Skeletal muscle tissue (tissue), 4 donors: ENCODE results near the gene POMZP3. TPM values are rescaled to one million over a fixed set of nuclear protein-coding genes. Genes with fewer than 3 reads are reported as not detected.
"Not testable (repeated sequence)": the region's sequence is repeated elsewhere in the genome, so short reads cannot be mapped to it uniquely, and the experiment has no call there.

Experiments used
- H3K27ac ChIP-seq: one replicate; pipeline ENCODE4 v1.7.0; 2013; ENCODE audit warnings: mild to moderate bottlenecking, low read depth, low read length, inconsistent platforms
- H3K27me3 ChIP-seq, 3 donors: one replicate each; pipeline ENCODE4 v1.7.0; 2013; ENCODE audit warnings: low read length in 3 of 3; ENCODE audit not compliant: control insufficient read depth in 3 of 3, insufficient read depth in 3 of 3
- H3K36me3 ChIP-seq, 3 donors: one replicate each; pipeline ENCODE4 v1.7.0; 2013; ENCODE audit warnings: low read length in 3 of 3; ENCODE audit not compliant: control insufficient read depth in 3 of 3, insufficient read depth in 3 of 3
- H3K4me1 ChIP-seq, 3 donors: one replicate each; pipeline ENCODE4 v1.7.0; 2013; ENCODE audit warnings: low read length in 3 of 3, mild to moderate bottlenecking in 3 of 3; ENCODE audit not compliant: control insufficient read depth in 3 of 3, insufficient read depth in 3 of 3
- H3K4me3 ChIP-seq, 3 donors: one replicate each; pipeline ENCODE4 v1.7.0; 2013; ENCODE audit warnings: low read length in 3 of 3
- H3K9ac ChIP-seq, 3 donors: one replicate each; pipeline ENCODE4 v1.7.0; 2013; ENCODE audit warnings: low read length in 3 of 3, mild to moderate bottlenecking in 3 of 3, moderate library complexity in 2 of 3, low read depth in 1 of 3
- H3K9me3 ChIP-seq, 3 donors: one replicate each; pipeline ENCODE4 v1.7.0; 2013; ENCODE audit warnings: low read length in 3 of 3; ENCODE audit not compliant: control insufficient read depth in 3 of 3
- total RNA-seq: library from RNA; depleted of rRNA; stranded (reverse); fragments of >200 nt; gene quantifications from one replicate; pipeline ENCODE4 v1.2.3, GENCODE V29; 2014
- donor health status: Osteomylitis.

The POMZP3 gene
- total RNA-seq: 4.2 TPM

- peak within 1 kb of the TSS; percentile 76 for H3K27ac ChIP-seq
- peak within 1 kb of the TSS; percentile 69 to 74 (median 73) for H3K4me3 ChIP-seq
- H3K27me3 ChIP-seq, H3K9me3 ChIP-seq, H3K4me1 ChIP-seq, H3K36me3 ChIP-seq: not testable (repeated sequence)
- peak within 1 kb of the TSS; percentile 74 to 82 (median 80) for H3K9ac ChIP-seq
Observed at GRCh38 chr7:76626989-76627642, at the start of gene POMZP3. Gene POMZP3 (minus strand): TSS chr7:76627279. CDS start chr7:76626064, 1,215 bp downstream.

GRCh38 chr7:76675783-76676182 lies 48.7 kb upstream of the POMZP3 start:
- not testable (repeated sequence) for H3K4me3 ChIP-seq, H3K4me1 ChIP-seq, H3K27me3 ChIP-seq, H3K27ac ChIP-seq, H3K36me3 ChIP-seq, H3K9me3 ChIP-seq, H3K9ac ChIP-seq

GRCh38 chr7:76673346-76673745 lies 46.3 kb upstream of the POMZP3 start:
- H3K36me3 ChIP-seq, H3K27ac ChIP-seq, H3K9ac ChIP-seq, H3K9me3 ChIP-seq, H3K4me3 ChIP-seq, H3K27me3 ChIP-seq, H3K4me1 ChIP-seq: not testable (repeated sequence)

DNA sequence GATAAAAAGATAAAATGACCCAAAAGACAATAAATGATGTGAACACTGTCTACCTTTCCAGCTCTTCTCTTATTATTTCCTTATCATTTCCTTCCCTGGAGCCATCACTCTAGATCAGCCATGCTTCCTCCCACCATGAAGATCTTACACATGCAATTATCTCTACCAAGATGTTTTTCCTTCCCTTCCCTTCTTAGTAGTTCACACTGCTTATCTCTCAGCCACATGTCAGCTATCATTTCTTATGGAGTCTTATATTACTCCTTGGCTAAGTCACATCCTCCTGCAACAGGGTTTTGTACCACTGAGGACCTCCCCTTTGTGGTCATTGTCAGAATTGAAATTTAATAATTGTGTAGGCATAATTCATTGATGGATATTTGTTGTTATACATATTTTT lies 32.1 kb upstream of the POMZP3 start:
- not testable (repeated sequence) for H3K9ac ChIP-seq, H3K36me3 ChIP-seq, H3K9me3 ChIP-seq, H3K4me1 ChIP-seq, H3K27me3 ChIP-seq, H3K4me3 ChIP-seq, H3K27ac ChIP-seq

DNA sequence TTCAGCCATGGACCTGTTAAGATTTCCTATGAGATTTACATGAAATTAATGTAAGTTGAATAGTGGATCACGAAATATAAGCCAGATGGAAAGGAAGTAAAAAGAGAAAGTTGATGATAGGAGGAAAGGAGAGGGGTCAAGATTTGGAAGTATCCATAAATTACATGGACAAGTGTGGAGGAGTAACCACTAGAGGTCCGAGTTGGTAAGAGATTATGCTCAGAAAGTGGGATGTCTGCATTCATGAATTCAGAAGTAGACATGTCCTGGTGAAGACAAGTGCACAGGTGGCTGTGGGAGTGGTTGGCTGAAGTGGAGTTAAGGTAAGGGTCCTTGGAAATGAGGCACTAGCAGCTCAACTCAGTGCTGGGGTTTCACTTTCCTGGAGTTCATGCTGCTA lies 29.3 kb upstream of the POMZP3 start:
- H3K4me3 ChIP-seq, H3K9ac ChIP-seq, H3K9me3 ChIP-seq, H3K4me1 ChIP-seq, H3K27ac ChIP-seq, H3K27me3 ChIP-seq, H3K36me3 ChIP-seq: not testable (repeated sequence)

DNA sequence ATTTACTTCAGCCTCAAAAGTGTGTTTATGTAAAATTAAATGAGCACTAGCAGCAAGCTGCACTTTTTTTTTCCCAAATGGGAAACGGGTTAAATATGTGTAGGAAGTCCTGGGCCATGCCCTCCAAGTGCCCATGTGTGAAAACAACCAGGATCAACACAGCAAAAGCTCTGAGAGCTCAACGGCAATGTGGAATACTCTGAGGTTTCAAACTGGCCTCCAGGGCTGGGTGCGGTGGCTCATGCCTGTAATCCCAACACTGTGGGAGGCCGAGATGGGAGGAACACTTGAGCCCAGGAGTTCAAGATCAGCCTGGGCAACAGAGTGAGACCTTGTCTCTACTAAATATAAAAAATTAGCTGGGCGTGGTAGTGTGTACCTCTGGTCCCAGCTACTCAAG lies 15.5 kb upstream of the POMZP3 start:
- H3K9ac ChIP-seq, H3K27ac ChIP-seq, H3K4me1 ChIP-seq, H3K4me3 ChIP-seq, H3K9me3 ChIP-seq, H3K27me3 ChIP-seq, H3K36me3 ChIP-seq: not testable (repeated sequence)

GRCh38 chr7:76637061-76637691 lies 10.1 kb upstream of the POMZP3 start:
- not testable (repeated sequence) for H3K27me3 ChIP-seq, H3K9me3 ChIP-seq, H3K4me3 ChIP-seq, H3K4me1 ChIP-seq, H3K9ac ChIP-seq, H3K36me3 ChIP-seq, H3K27ac ChIP-seq

GRCh38 chr7:76626581-76626980 lies 498 bp downstream of the POMZP3 start:
- not testable (repeated sequence) for H3K27me3 ChIP-seq, H3K36me3 ChIP-seq, H3K4me1 ChIP-seq, H3K9me3 ChIP-seq
- H3K9ac ChIP-seq: peak overlapping the region; percentile 61 to 74 (median 72)
- peak overlapping the region; percentile 63 to 69 (median 66) for H3K4me3 ChIP-seq
- H3K27ac ChIP-seq: peak overlapping the region; percentile 47

DNA sequence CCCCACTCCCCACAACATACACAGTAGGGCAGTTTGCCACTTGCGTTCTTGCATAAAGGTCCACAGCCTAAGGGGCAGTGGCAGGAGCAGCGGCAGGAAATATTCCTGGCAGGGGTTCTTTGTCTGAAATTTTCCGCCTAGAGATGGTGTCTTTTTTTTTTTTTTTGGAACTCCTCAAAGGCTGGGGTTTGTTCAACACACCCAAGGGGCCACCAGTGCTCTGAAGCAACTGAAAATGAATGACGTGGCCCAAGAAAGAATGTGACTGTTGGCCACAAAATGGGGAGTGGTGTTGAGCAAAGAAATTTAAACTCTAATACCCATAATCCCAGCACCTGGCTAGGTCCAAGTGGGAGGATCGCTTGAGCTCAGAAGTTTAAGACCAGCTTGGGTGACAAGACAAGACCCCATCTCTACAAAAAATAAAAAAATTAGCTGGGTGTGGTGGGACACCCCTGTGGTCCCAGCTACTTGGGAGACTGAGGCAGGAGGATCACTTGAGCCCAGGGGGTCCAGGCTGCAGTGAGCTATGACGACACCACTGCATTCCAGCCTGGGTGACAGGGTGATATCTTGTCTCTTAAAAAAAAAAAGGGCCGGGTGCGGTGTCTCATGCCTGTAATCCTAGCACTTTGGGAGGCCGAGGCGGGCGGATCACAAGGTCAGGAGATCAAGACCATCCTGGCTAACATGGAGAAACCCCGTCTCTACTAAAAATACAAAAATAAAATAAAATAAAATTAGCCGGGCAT lies 7.5 kb downstream of the POMZP3 start:
- not testable (repeated sequence) for H3K4me1 ChIP-seq, H3K27ac ChIP-seq, H3K9ac ChIP-seq, H3K36me3 ChIP-seq, H3K4me3 ChIP-seq, H3K27me3 ChIP-seq, H3K9me3 ChIP-seq

GRCh38 chr7:76613783-76614182 lies 13.3 kb downstream of the POMZP3 start:
- not testable (repeated sequence) for H3K4me3 ChIP-seq, H3K9me3 ChIP-seq, H3K27me3 ChIP-seq, H3K36me3 ChIP-seq, H3K9ac ChIP-seq, H3K27ac ChIP-seq, H3K4me1 ChIP-seq
